Neural progenitor cell (in vitro differentiated cells): ENCODE measurements around the gene SACM1L. TPM values are rescaled to one million over a fixed set of nuclear protein-coding genes. Genes with fewer than 3 reads are reported as not detected.

ENCODE experiments used
- DNase-seq: peaks from one replicate; pipeline ENCODE4 v3.0.0-alpha.2; 2016; ENCODE audit warnings: low spot score
- H2AFZ ChIP-seq: fragments of 200-600 bp; sonication (generic); replicated peaks from 2 replicates; pipeline ENCODE4 v1.6.1; 2016; ENCODE audit warnings: antibody characterized with exemption
- H3F3A ChIP-seq: fragments of 200-600 bp; sonication (generic); 2 replicates; pipeline ENCODE4 v1.6.1; 2016; ENCODE audit warnings: antibody characterized with exemption, low read depth
- H3K27ac ChIP-seq: fragments of 200-600 bp; sonication (generic); 2 replicates; pipeline ENCODE4 v1.5.1; 2016; ENCODE audit warnings: mild to moderate bottlenecking
- H3K27me3 ChIP-seq: fragments of 200-600 bp; sonication (generic); 2 replicates; pipeline ENCODE4 v1.6.1; 2016; ENCODE audit warnings: mild to moderate bottlenecking, moderate library complexity
- H3K36me3 ChIP-seq: fragments of 200-600 bp; sonication (generic); 2 replicates; pipeline ENCODE4 v1.5.1; 2016
- H3K4me1 ChIP-seq: fragments of 200-600 bp; sonication (generic); 2 replicates; pipeline ENCODE4 v1.6.1; 2016; ENCODE audit warnings: mixed run types
- H3K4me2 ChIP-seq: fragments of 200-600 bp; sonication (generic); 2 replicates; pipeline ENCODE4 v1.6.1; 2016
- H3K4me3 ChIP-seq: fragments of 200-600 bp; sonication (generic); 2 replicates; pipeline ENCODE4 v1.5.1; 2016
- H3K79me2 ChIP-seq: fragments of 200-600 bp; sonication (generic); 2 replicates; pipeline ENCODE4 v1.6.1; 2016; ENCODE audit warnings: low read depth
- H3K9ac ChIP-seq: fragments of 200-600 bp; sonication (generic); 2 replicates; pipeline ENCODE4 v1.6.1; 2016
- H3K9me3 ChIP-seq: fragments of 200-600 bp; sonication (generic); 2 replicates; pipeline ENCODE4 v1.5.1; 2016; ENCODE audit warnings: low read depth
- H4K20me1 ChIP-seq: fragments of 200-600 bp; sonication (generic); 2 replicates; pipeline ENCODE4 v1.6.1; 2016; ENCODE audit warnings: low read depth
- H3K27ac Mint-ChIP-seq: 3 replicates; pipeline ENCODE4 v1.8.0; 2021; ENCODE audit warnings: mixed read lengths
- H3K27me3 Mint-ChIP-seq: 2 replicates; pipeline ENCODE4 v1.8.0; 2022; ENCODE audit warnings: low read depth, mild to moderate bottlenecking, inconsistent platforms, moderate library complexity, mixed read lengths; ENCODE audit not compliant: insufficient read depth
- H3K36me3 Mint-ChIP-seq: 3 replicates; pipeline ENCODE4 v1.8.0; 2021; ENCODE audit warnings: mixed read lengths
- H3K4me1 Mint-ChIP-seq: 3 replicates; pipeline ENCODE4 v1.8.0; 2021; ENCODE audit warnings: mixed read lengths
- H3K4me3 Mint-ChIP-seq: 3 replicates; pipeline ENCODE4 v1.8.0; 2021; ENCODE audit warnings: mild to moderate bottlenecking, moderate library complexity, mixed read lengths
- H3K9me3 Mint-ChIP-seq: 3 replicates; pipeline ENCODE4 v1.8.0; 2020; ENCODE audit warnings: mixed read lengths
- EZH2 ChIP-seq: fragments of 200-600 bp; sonication (generic); IDR thresholded peaks from 2 replicates; pipeline ENCODE4 v1.6.1; 2017; ENCODE audit warnings: antibody characterized with exemption, mild to moderate bottlenecking, moderate library complexity
- EZH2phosphoT487 ChIP-seq: fragments of 200-600 bp; sonication (generic); IDR thresholded peaks from 2 replicates; pipeline ENCODE4 v1.6.1; 2017; ENCODE audit warnings: antibody characterized with exemption
- total RNA-seq: library from RNA; depleted of rRNA; stranded (reverse); fragments of >200 nt; gene quantifications from 2 replicates; pipeline ENCODE4 v1.2.3, GENCODE V29; 2015; ENCODE audit warnings: low replicate concordance
- TF ChIP-seq, protein P1 (sequence below): fragments of 200-600 bp; sonication (generic); IDR thresholded peaks from 2 replicates; pipeline ENCODE4 v1.5.1; 2017; ENCODE audit warnings: antibody characterized with exemption, mild to moderate bottlenecking

Gene SACM1L
- total RNA-seq, 1 donor from 2014 or later: 61.8 TPM

DNA sequence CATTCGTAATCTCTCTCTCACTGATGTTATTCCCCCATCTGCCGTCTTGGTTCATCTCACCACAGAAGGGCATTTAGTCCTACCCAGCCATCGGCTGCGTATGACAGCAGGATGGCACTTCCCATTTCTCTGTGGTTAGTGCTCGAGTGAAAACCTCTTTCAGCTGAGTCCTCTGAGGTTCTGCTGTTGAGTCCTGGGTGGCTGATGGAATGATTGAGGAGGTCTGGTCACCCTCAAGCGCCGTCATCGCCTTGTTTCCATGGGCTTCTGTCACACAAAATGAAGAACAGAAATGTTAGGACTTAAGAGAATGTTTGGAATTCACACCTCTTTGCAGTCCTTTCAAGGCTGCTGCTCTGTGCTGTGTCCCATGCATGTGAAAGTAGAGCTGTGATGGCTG is 9.4 kb upstream of the SACM1L start:
- Histone ChIP-seq H3K9ac (no peak overlapping the region), H2AFZ (no peak overlapping the region), H3K4me1 (no peaks in the 10 kb centered on the region), H3K27me3 (no peaks in the 10 kb centered on the region), H3K4me3 (no peak overlapping the region), H3K36me3 (no peaks in the 10 kb centered on the region), H3K4me2 (no peak overlapping the region), H3F3A (no peaks in the 10 kb centered on the region), H3K79me2 (no peaks in the 10 kb centered on the region), H4K20me1 (no peaks in the 10 kb centered on the region), H3K27ac (no peak overlapping the region), H3K9me3 (no peaks in the 10 kb centered on the region)
- peaks cover 2% of the 10 kb centered on the region for H3K27me3 Mint-ChIP-seq
- TF ChIP-seq EZH2 (no peak), EZH2phosphoT487 (no peak)
- TF ChIP-seq, protein P1, sequence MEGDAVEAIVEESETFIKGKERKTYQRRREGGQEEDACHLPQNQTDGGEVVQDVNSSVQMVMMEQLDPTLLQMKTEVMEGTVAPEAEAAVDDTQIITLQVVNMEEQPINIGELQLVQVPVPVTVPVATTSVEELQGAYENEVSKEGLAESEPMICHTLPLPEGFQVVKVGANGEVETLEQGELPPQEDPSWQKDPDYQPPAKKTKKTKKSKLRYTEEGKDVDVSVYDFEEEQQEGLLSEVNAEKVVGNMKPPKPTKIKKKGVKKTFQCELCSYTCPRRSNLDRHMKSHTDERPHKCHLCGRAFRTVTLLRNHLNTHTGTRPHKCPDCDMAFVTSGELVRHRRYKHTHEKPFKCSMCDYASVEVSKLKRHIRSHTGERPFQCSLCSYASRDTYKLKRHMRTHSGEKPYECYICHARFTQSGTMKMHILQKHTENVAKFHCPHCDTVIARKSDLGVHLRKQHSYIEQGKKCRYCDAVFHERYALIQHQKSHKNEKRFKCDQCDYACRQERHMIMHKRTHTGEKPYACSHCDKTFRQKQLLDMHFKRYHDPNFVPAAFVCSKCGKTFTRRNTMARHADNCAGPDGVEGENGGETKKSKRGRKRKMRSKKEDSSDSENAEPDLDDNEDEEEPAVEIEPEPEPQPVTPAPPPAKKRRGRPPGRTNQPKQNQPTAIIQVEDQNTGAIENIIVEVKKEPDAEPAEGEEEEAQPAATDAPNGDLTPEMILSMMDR: no peak
- peaks cover 2% of the 10 kb centered on the region for H3K9me3 Mint-ChIP-seq
- no peak overlapping the region for H3K27ac Mint-ChIP-seq
- no peak overlapping the region for H3K4me3 Mint-ChIP-seq
- no peak for DNase-seq
- H3K4me1 Mint-ChIP-seq: peaks cover 4% of the 10 kb centered on the region
- H3K36me3 Mint-ChIP-seq: peaks cover 18% of the 10 kb centered on the region

DNA sequence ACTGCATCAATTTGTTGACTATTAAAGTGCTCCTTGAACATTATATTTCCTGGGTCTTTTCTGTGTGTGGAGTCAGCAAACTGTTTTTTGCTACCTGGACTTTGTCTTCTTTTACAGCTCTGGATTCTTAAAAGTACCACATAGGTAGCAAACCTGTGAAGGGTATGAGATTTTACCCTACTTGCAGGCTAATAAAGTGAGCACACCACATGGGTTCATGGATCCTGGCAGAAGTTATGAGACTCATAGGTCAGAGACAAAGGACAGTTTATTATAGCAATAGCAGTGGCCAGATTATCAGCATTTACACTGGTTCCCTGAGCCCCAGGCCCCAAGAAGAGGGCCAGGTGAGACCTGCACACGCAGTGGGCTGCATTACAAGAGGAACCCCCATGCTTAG is 8.0 kb upstream of the SACM1L start:
- Histone ChIP-seq H3K27ac (no peak overlapping the region), H2AFZ (no peak overlapping the region), H3K27me3 (no peaks in the 10 kb centered on the region), H3F3A (no peaks in the 10 kb centered on the region), H3K4me2 (no peak overlapping the region), H3K79me2 (no peaks in the 10 kb centered on the region), H3K4me3 (no peak overlapping the region), H3K9ac (no peak overlapping the region), H4K20me1 (no peaks in the 10 kb centered on the region), H3K36me3 (no peaks in the 10 kb centered on the region), H3K9me3 (no peaks in the 10 kb centered on the region), H3K4me1 (no peaks in the 10 kb centered on the region)
- peaks cover 18% of the 10 kb centered on the region for H3K36me3 Mint-ChIP-seq
- TF ChIP-seq, protein P1: no peak
- TF ChIP-seq EZH2phosphoT487 (no peak), EZH2 (no peak)
- peaks cover 2% of the 10 kb centered on the region for H3K9me3 Mint-ChIP-seq
- H3K27me3 Mint-ChIP-seq: peaks cover 2% of the 10 kb centered on the region
- no peak overlapping the region for H3K4me3 Mint-ChIP-seq
- H3K27ac Mint-ChIP-seq: no peak overlapping the region
- no peak for DNase-seq
- peaks cover 4% of the 10 kb centered on the region for H3K4me1 Mint-ChIP-seq

DNA sequence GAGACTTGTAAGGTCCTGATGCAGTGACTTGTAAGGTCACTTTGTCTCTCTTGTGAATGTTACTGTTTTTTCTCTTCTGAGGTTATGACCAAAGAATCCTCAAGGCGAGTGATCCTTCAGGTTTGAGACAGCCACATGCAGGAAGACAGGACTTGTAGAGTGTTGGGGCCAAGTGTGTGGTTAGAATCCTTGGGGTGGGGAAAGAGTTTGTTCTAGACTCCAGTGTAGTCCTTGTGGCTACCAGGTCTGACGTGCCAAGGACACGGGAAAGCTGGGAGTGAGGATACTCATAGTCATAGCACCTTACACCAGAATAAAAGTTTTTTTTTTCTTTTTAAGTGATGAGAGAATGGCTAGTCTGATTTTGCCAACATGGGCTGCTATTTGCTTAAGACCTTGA is 7.3 kb upstream of the SACM1L start:
- Mint-ChIP-seq H3K27me3 (peaks cover 2% of the 10 kb centered on the region), H3K9me3 (peaks cover 2% of the 10 kb centered on the region), H3K4me3 (no peak overlapping the region), H3K4me1 (no peaks in the 10 kb centered on the region), H3K27ac (no peak overlapping the region), H3K36me3 (peaks cover 15% of the 10 kb centered on the region)
- Histone ChIP-seq H3K27me3 (no peaks in the 10 kb centered on the region), H3K9ac (no peak overlapping the region), H2AFZ (no peak overlapping the region), H3K4me1 (no peaks in the 10 kb centered on the region), H4K20me1 (no peaks in the 10 kb centered on the region), H3K4me3 (no peak overlapping the region), H3F3A (no peaks in the 10 kb centered on the region), H3K36me3 (no peaks in the 10 kb centered on the region), H3K9me3 (no peaks in the 10 kb centered on the region), H3K79me2 (no peaks in the 10 kb centered on the region), H3K4me2 (no peak overlapping the region), H3K27ac (no peak overlapping the region)
- TF ChIP-seq EZH2phosphoT487: no peak
- TF ChIP-seq, protein P1: no peak
- TF ChIP-seq EZH2: no peak
- no peak for DNase-seq

DNA sequence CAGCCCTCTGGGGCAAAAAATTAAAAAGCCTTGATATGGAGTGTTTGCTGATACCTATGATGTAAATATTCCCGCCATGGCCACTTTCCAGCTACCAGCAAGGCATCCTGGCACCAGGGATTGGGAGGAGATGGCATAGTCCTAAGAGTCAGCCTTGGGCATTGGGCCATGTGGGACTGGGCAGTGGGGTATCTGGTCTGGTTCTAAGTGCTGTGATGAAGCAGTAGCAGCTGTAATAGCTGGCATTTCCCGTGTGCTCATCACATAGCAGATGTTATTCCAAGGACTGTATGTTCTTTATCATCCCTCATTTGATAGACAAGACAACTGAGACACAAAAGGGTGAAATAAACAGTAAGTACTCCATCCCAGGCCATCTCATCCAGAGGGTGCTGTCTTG is 6.9 kb upstream of the SACM1L start:
- peaks cover 2% of the 10 kb centered on the region for H3K9me3 Mint-ChIP-seq
- H3K4me3 Mint-ChIP-seq: no peak overlapping the region
- H3K27ac Mint-ChIP-seq: no peak overlapping the region
- Histone ChIP-seq H3K9ac (no peak overlapping the region), H3K27ac (no peak overlapping the region), H3F3A (no peaks in the 10 kb centered on the region), H3K9me3 (no peaks in the 10 kb centered on the region), H4K20me1 (no peaks in the 10 kb centered on the region), H3K4me3 (no peak overlapping the region), H3K27me3 (no peaks in the 10 kb centered on the region), H3K36me3 (no peaks in the 10 kb centered on the region), H3K4me1 (no peaks in the 10 kb centered on the region), H3K4me2 (no peak overlapping the region), H3K79me2 (no peaks in the 10 kb centered on the region), H2AFZ (no peak overlapping the region)
- peaks cover 15% of the 10 kb centered on the region for H3K36me3 Mint-ChIP-seq
- DNase-seq: no peak
- TF ChIP-seq EZH2phosphoT487: no peak
- TF ChIP-seq, protein P1: no peak
- TF ChIP-seq EZH2: no peak
- H3K4me1 Mint-ChIP-seq: no peaks in the 10 kb centered on the region
- peaks cover 2% of the 10 kb centered on the region for H3K27me3 Mint-ChIP-seq
